Right cardiac atrium (tissue), 5 donors: Measurements from ENCODE around the gene TK1. TPM values are rescaled to one million over a fixed set of nuclear protein-coding genes. Genes with fewer than 3 reads are reported as not detected.
A peak's percentile ranks its signal among the peaks of the same experiment; 100 is the strongest.

Experiments
- ATAC-seq, 2 donors: fragments of 200-7000 bp; cut with Tn5 transposase; one replicate each; pipeline versions ENCODE4 v1.8.0 to v1.9.1; 2020; ENCODE audit warnings: moderate library complexity in 2 of 2, mild to moderate bottlenecking in 1 of 2
- DNase-seq, 3 donors: peaks; one replicate each; pipeline ENCODE4 v3.0.0-alpha.2; 2020
- H3K27ac ChIP-seq: one replicate; pipeline ENCODE4 v1.5.1; 2013; ENCODE audit warnings: mild to moderate bottlenecking, low read length, control low read depth, moderate library complexity
- H3K27me3 ChIP-seq: one replicate; pipeline ENCODE4 v1.6.1; 2013; ENCODE audit not compliant: control insufficient read depth, insufficient read depth
- H3K4me1 ChIP-seq: one replicate; pipeline ENCODE4 v1.6.1; 2013; ENCODE audit warnings: low read length; ENCODE audit not compliant: control insufficient read depth, insufficient read depth
- H3K4me3 ChIP-seq: one replicate; pipeline ENCODE4 v1.5.1; 2013; ENCODE audit warnings: low read length, control low read depth
- H3K9me3 ChIP-seq: one replicate; pipeline ENCODE4 v1.6.1; 2013; ENCODE audit warnings: low read length; ENCODE audit not compliant: control insufficient read depth
- WGBS: extraction: QIAGEN DNeasy Blood & Tissue Kit; methylation state at CpG from one replicate; pipeline ENCODE4 v1.1.7; 2013; 5-methylcytosine and 5-hydroxymethylcytosine counted together
- intact Hi-C, 4 donors: fragments of 100-400 bp; cut with DNase I; formaldehyde crosslinking; loops; one replicate each; pipeline versions ENCODE4 v1.11.0 to v1.14.0; 2022 to 2023
- polyA plus RNA-seq: library from polyadenylated mRNA; stranded (reverse); fragments of 200-250 nt; gene quantifications from one replicate; pipeline ENCODE4 v1.2.3, GENCODE V29; 2013
- total RNA-seq, 4 donors: library from RNA; stranded (reverse); fragmentation: NEBNext Ultra II Directional; extraction: Animal tissue kit (Norgen Biotek cat#: 25700); gene quantifications; one replicate each; pipeline ENCODE4 v1.2.1, GENCODE V29; 2021
- donor health status: healthy with polysubstance abuse.
- donor health status: DM: no; HTN: yes; CAD: no.
- donor health status: DM: no; HTN: no; CAD: no.
- donor health status: DM: no; HTN: yes; CAD: no; lungs with severe emphysema.
- donor health status: DM: yes; HTN: yes; CAD: no.

The TK1 gene
- total and polyA plus RNA-seq, 5 donors = 0.51 to 5.2 (median 1.2) TPM

- intact Hi-C loops = no loop called here
- 76% methylated on average over 6 of the region's 6 CpGs for WGBS
- ATAC-seq = no peak
Measured at GRCh38 chr17:78166416-78166815, 20.4 kb downstream of the TK1 start.

GRCh38 chr17:78164748-78165607 is 21.9 kb downstream of the TK1 start:
- DNase-seq = no peak
- Histone ChIP-seq H3K9me3 (no peaks in the 10 kb centered on the region), H3K4me3 (no peak overlapping the region), H3K27ac (no peak overlapping the region), H3K4me1 (no peaks in the 10 kb centered on the region), H3K27me3 (no peaks in the 10 kb centered on the region)
- 96% methylated on average over 16 of the region's 16 CpGs for WGBS
- intact Hi-C loops = no loop called here
- ATAC-seq = no peak

More at GRCh38 chr17:78166416-78166815, 20.4 kb downstream of the TK1 start:
- no peak overlapping the region for H3K4me3 ChIP-seq
- no peaks in the 10 kb centered on the region for H3K27me3 ChIP-seq
- no peak for DNase-seq
- H3K4me1 ChIP-seq = no peaks in the 10 kb centered on the region
- no peaks in the 10 kb centered on the region for H3K9me3 ChIP-seq
- no peak overlapping the region for H3K27ac ChIP-seq

DNA sequence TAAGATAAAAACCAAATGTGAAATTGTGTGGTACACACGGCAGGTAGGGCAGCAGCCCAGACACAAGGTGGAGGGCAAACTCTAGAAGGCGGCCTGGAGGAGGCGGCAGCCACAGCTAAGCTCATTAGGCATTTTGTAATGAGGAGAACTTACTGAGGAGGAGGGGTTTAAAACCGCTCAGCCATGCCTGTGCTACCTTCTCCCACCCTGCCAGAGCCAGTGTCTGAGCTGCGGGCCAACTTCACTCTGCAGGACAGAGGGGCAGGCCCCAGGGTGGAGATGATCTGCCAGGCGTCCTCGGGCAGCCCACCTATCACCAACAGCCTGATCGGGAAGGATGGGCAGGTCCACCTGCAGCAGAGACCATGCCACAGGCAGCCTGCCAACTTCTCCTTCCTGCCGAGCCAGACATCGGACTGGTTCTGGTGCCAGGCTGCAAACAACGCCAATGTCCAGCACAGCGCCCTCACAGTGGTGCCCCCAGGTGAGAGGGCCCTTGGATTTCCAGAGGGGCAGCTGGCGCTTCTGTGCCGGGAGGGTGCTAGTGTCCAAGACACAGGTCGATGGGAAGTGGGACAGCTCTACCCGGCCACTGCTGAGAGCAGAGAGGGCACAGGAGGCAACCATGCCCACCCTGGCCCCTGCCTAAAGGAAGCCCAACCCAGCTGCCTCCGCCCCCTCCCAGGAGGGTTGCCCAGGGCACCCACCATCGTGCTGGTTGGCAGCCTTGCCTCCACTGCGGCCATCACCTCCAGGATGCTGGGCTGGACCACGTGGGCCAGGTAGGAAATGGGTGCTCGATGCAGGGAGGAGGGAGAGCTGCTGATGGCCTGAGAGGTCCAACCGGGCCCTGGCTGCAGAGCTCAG is 22.7 kb downstream of the TK1 start:
- DNase-seq (no peak), ATAC-seq (no peak)
- Histone ChIP-seq H3K27ac (no peak overlapping the region), H3K27me3 (no peaks in the 10 kb centered on the region), H3K9me3 (no peaks in the 10 kb centered on the region), H3K4me1 (no peaks in the 10 kb centered on the region), H3K4me3 (no peak overlapping the region)
- 76% methylated on average over 22 of the region's 22 CpGs for WGBS
- intact Hi-C loops = no loop called here

- no peak for ATAC-seq
- 76% methylated on average over 10 of the region's 10 CpGs for WGBS
- Histone ChIP-seq H3K27me3 (no peaks in the 10 kb centered on the region), H3K27ac (no peak overlapping the region), H3K9me3 (no peaks in the 10 kb centered on the region), H3K4me1 (no peaks in the 10 kb centered on the region), H3K4me3 (no peak overlapping the region)
- intact Hi-C loops = no loop called here
- DNase-seq = no peak
Measured at GRCh38 chr17:78159575-78160158, 27.2 kb downstream of the TK1 start.

DNA sequence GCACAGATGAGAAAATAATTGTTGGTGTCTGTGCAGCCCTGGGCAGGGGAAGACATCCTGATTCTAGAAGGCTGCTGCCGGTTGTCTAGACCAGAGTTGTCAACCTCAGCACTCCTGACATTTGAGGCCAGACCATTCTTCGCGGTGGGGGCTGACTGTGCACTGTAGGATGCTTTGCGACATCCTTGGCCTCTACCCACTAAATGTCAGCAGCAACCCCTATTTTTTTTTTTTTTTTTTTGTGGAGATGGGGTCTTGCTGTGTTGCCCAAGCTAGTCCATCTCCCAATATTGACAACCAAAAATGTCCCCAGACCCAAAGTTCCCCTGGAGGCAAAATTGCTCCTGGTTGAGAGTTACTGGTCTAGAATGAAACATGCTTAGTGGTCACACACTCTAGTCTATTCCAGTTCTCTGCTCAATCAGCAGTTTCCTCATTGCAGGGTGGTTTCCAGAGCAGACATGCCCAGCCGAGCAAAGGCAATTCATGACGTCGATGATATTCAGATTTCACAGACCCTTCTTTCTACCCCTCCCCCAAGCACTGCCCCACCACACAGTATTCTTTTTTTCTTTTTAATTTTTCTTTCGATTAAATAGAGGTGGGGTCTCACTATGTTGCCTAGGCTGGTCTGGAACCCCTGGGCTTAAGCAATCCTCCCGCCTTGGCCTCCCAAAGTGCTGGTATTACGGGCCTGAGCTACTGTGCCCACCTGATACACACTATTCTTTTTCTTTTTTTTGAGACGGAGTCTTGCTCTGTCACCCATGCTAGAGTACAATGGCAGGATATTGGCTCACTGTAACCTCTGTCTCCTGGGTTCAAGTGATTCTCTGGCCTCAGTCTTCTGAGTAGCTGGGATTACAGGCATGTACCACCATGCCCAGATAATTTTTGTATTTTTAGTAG is 31.7 kb downstream of the TK1 start:
- Histone ChIP-seq H3K9me3 (no peaks in the 10 kb centered on the region), H3K27ac (no peak overlapping the region), H3K27me3 (no peaks in the 10 kb centered on the region), H3K4me3 (no peak overlapping the region), H3K4me1 (peaks cover 2% of the 10 kb centered on the region)
- DNase-seq (no peak), ATAC-seq (no peak)
- 82% methylated on average over 11 of the region's 11 CpGs for WGBS
- intact Hi-C loops = no loop called here

GRCh38 chr17:78151514-78152008 is 35.3 kb downstream of the TK1 start:
- peak overlapping the region; percentile 32 for H3K27ac ChIP-seq
- H3K9me3 ChIP-seq = no peaks in the 10 kb centered on the region
- 65% methylated on average over 7 of the region's 7 CpGs for WGBS
- no peaks in the 10 kb centered on the region for H3K27me3 ChIP-seq
- intact Hi-C loops = no loop called here
- peak; percentile 36 to 73 for ATAC-seq
- no peak for DNase-seq
- peaks cover 2% of the 10 kb centered on the region for H3K4me1 ChIP-seq
- H3K4me3 ChIP-seq = no peak overlapping the region

- H3K9me3 ChIP-seq = no peaks in the 10 kb centered on the region
- ATAC-seq (no peak), DNase-seq (no peak)
- WGBS = 78% methylated on average over 14 of the region's 14 CpGs
- H3K4me1 ChIP-seq = peaks cover 17% of the 10 kb centered on the region
- H3K27ac ChIP-seq = no peak overlapping the region
- intact Hi-C loops = no loop called here
- no peak overlapping the region for H3K4me3 ChIP-seq
- H3K27me3 ChIP-seq = no peaks in the 10 kb centered on the region
Measured at GRCh38 chr17:78148286-78149016, 38.4 kb downstream of the TK1 start.

- peaks cover 17% of the 10 kb centered on the region for H3K4me1 ChIP-seq
- DNase-seq (no peak), ATAC-seq (no peak)
- H3K9me3 ChIP-seq = no peaks in the 10 kb centered on the region
- no peak overlapping the region for H3K4me3 ChIP-seq
- H3K27ac ChIP-seq = no peak overlapping the region
- H3K27me3 ChIP-seq = no peaks in the 10 kb centered on the region
- 80% methylated on average over 8 of the region's 8 CpGs for WGBS
- intact Hi-C loops = no loop called here
Measured at GRCh38 chr17:78147315-78147998, 39.4 kb downstream of the TK1 start.

DNA sequence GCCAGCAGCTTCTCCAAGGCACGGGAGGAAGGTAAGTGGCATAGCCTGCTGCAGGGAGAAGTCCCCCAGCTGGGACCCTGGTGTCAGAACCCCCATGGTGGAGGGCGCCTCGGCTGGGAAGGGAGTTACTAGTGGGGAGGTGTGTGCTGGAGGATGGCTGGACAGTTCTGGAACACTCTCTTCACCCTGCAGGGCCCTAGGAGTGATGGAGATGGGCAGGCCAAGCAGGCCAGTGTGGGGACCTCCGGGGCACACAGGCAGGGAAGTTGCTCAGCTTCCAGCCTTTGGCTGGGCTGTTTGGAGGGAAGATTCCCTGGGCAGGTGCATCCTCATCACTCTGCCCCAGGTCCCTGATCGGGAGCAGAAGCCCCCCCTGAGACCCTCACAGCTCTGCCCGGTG is 40.0 kb downstream of the TK1 start:
- ATAC-seq (no peak), DNase-seq (no peak)
- intact Hi-C loops = no loop called here
- no peak overlapping the region for H3K4me3 ChIP-seq
- WGBS = 92% methylated on average over 6 of the region's 6 CpGs
- H3K4me1 ChIP-seq = peaks cover 17% of the 10 kb centered on the region
- H3K27me3 ChIP-seq = no peaks in the 10 kb centered on the region
- no peak overlapping the region for H3K27ac ChIP-seq
- no peaks in the 10 kb centered on the region for H3K9me3 ChIP-seq
